ENCODE results near the gene MUSTN1. TPM values are rescaled to one million over a fixed set of nuclear protein-coding genes. Genes with fewer than 3 reads are reported as not detected.

Gene MUSTN1
- total RNA-seq, 1 donor: not detected

- H3K4me3 ChIP-seq (ENCODE audit: low read depth, low read length): no peak overlapping the region
- DNase-seq (ENCODE audit: low read depth): no peak
- no peak for TF ChIP-seq CTCF (IDR thresholded peaks at IDR 0.05; ENCODE audit: insufficient read depth, low read length)
These were observed 21.0 kb downstream of the MUSTN1 start for GRCh38 chr3:52813810-52814209.

DNA sequence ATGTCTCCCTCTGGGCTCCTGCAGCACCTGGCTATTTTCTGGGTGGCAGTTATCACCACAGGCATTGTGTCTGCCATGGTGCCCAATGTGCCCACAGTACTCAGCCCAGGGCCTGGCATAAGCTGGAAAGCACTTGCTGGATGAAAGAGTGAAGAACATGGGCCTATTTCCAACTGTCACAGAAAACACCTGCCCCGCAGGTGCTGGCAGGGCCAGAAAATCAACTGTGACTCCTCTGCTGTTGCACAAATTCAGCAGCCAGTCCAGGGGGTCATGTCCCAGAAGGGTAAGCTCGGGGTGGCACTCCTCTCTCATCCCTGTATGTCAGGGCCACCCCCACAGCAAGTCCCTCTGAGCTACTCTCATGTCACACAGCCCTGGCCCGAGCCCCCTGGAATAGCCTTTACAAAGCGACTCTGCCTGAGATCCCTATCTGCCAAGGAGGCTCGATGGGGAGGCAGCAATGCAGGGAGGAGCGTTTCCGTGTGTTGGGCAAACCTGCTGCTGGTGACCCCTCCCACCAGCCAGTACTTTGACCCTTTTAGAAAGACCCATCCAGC, 23.3 kb downstream of the MUSTN1 start:
- H3K4me3 ChIP-seq (ENCODE audit: low read depth, low read length): no peak overlapping the region
- no peak for DNase-seq (ENCODE audit: low read depth)
- TF ChIP-seq CTCF (IDR thresholded peaks at IDR 0.05; ENCODE audit: insufficient read depth, low read length): no peak

GRCh38 chr3:52810923-52811322, 23.9 kb downstream of the MUSTN1 start:
- no peak for DNase-seq (ENCODE audit: low read depth)
- TF ChIP-seq CTCF (IDR thresholded peaks at IDR 0.05; ENCODE audit: insufficient read depth, low read length): no peak
- no peak overlapping the region for H3K4me3 ChIP-seq (ENCODE audit: low read depth, low read length)

- no peak overlapping the region for H3K4me3 ChIP-seq (ENCODE audit: low read depth, low read length)
- no peak for TF ChIP-seq CTCF (IDR thresholded peaks at IDR 0.05; ENCODE audit: insufficient read depth, low read length)
- DNase-seq (ENCODE audit: low read depth): no peak
These were observed 25.0 kb downstream of the MUSTN1 start for GRCh38 chr3:52809662-52810377.

DNA sequence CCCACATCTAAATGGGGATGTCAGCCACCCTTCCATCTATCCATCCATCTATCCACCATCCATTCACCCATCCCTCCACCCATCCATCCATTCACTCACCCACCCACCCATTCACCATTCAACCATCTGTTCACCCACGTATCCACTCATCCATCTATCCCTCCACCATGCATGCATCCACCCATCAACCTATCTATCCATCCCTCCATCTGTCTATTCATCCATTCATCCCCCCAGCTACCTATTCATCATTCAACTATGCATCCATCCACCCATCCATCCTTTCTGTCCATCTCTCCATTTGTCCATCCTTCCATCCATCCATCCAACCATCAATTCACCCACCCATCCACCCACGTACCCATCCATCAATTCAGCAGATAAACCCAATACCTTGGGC, 25.7 kb downstream of the MUSTN1 start:
- no peak for DNase-seq (ENCODE audit: low read depth)
- H3K4me3 ChIP-seq (ENCODE audit: low read depth, low read length): no peak overlapping the region
- TF ChIP-seq CTCF (IDR thresholded peaks at IDR 0.05; ENCODE audit: insufficient read depth, low read length): no peak

DNA sequence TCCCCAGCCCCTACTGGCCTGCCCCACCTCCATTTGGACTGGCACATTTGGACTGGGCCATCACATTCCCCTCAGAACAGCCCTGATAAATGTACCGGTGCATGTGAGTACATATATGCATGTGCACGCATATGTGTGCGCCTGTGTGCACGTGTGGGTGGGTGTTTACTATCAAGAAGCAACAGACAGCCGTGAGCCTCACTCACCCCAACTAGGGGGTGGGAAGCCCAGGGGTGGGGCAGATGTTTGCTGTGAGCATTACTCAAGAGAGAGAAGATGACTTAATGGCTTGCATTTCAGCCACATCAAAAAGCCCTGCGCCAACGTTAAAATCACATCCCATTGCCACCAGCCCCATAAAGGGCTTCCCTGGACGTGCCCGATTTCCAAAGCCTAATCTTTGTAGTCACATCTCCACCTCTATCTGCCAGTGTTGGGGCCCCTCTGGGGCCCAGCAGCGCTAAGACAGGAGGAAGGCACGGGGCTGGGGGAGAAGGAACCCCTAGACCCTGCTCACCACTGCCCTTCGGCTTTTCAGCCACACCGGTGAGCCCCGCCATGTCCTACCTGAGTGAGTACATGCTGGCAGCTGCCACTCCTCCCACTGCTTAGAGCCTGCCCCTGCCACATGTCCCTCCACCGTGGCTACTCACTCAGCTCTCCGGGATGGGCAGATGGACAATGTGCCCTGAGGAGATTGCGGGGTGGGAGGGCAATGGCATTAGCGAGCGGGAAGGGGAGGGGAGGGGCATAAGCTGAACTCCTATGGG, 29.4 kb downstream of the MUSTN1 start:
- no peak overlapping the region for H3K4me3 ChIP-seq (ENCODE audit: low read depth, low read length)
- DNase-seq (ENCODE audit: low read depth): no peak
- no peak for TF ChIP-seq CTCF (IDR thresholded peaks at IDR 0.05; ENCODE audit: insufficient read depth, low read length)
